ENCODE measurements around the gene BOLA3.
"Not testable (repeated sequence)": the region's sequence is repeated elsewhere in the genome, so short reads cannot be mapped to it uniquely, and the experiment has no call there.

Gene BOLA3

DNA sequence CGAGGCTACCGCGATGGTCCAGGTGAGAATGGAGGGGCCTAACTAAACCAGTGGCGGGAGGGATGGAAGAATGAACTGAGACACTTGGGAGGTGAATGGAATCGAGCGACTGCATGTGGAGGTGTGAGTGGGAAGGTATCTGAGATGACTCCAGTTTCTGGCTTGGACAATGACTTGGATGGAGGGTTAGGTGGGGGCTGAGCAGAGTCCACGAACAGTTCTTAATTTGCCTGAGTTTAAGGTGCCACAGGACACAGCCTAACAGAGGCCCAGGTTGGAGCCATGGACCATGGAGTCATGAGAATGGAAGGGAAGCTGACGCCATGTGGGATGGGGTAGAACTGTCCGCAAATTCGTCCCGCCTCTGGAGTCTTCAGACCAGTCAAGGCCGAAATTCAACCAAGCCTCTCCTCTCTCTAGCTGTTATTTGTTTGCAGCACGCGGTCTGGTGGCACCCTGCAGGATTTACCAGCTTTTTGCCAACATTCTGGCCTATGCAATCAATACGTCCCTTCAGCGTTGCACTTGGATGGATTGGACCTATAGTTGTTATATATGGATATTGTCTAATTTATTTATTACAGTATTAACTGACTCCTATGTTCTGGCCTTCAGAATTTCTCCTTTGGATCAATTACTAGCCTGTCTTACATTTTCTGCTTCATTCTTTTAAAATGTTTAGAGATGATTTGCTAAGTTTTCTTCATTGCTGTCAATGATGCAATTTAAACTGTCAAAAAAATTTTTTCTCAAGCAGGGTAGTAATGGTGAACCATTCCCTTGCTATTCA is 940 bp upstream of the BOLA3 start:
- no peak for DNase-seq

DNA sequence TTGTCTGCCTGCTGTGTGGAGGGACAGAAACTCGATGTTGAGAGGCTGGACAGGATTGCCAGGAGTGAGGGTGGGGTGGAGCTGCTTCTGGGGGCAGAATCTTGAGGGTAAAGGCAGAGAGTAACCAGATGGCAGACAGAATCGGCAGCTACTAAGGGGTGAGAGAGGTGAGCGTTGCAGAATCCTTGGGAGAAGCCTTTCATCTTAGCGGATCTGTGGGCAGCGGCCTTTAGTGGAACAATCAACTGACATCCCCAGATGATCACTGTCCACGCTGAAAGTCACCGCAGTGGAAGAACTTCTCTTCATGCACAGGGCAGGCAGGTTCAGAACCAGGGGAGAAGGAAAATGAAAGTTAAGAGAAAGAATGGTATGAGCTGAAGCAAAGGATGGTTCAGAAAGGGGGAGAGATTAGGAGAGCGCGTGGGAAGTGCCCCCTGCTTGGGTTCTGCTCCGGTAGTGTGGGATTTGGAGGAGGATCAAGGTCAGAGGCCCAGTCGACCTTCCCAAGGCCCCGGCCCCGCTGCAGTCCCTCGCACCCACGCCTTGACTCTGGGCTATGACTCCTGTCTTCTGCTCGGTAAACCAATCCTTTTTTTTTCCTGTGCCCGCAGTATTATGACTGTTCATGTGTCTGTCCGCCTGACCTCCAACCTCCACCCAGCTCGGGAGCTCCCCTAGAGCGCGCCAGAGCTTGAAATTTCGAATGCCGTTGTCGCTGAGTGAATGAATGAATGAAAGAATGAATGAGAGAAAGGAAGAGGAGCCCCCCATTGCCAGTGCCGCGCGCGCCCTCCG is 584 bp downstream of the BOLA3 start:
- DNase-seq, result no peak

GRCh38 chr2:74142340-74142739 is 5.4 kb downstream of the BOLA3 start:
- DNase-seq, result no peak

DNA sequence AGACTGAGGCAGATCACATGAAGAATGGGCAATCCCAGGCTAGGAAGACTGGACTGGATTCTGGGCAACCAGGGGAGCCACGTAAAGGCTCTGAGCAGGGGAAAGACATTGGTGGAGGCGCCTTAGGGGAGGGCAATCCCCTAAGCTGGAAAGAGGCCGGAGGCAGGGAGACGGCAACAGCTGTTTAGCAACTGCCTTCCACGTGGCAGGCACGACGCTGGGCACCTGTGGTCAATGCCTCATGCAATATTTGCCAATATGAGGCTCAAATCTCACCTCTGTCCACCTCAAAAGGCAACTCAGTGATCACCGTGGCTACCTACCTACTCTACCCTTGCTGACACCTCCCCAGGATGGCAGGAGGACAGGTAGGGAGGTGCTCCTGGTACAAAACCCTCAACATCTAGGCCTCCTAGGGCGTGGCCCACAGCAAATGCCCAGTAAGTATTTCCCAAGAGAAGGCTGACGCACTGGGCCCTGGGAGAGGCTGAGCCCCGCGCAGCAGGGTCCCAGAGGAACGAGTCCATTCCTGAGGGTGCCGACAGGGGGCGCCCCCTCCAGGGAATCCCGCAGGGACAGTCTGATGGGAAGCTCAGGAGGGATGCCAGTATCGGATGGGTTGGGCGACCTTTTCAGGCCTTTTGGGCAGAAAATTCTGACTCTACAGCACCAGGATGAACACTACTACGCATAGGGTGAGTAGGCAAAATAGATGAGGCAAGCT is 8.9 kb downstream of the BOLA3 start:
- DNase-seq, result no peak

GRCh38 chr2:74137651-74138599 is 9.8 kb downstream of the BOLA3 start:
- DNase-seq, result no peak

- DNase-seq, result no peak
These were observed 15.8 kb downstream of the BOLA3 start for GRCh38 chr2:74131901-74132300.

DNA sequence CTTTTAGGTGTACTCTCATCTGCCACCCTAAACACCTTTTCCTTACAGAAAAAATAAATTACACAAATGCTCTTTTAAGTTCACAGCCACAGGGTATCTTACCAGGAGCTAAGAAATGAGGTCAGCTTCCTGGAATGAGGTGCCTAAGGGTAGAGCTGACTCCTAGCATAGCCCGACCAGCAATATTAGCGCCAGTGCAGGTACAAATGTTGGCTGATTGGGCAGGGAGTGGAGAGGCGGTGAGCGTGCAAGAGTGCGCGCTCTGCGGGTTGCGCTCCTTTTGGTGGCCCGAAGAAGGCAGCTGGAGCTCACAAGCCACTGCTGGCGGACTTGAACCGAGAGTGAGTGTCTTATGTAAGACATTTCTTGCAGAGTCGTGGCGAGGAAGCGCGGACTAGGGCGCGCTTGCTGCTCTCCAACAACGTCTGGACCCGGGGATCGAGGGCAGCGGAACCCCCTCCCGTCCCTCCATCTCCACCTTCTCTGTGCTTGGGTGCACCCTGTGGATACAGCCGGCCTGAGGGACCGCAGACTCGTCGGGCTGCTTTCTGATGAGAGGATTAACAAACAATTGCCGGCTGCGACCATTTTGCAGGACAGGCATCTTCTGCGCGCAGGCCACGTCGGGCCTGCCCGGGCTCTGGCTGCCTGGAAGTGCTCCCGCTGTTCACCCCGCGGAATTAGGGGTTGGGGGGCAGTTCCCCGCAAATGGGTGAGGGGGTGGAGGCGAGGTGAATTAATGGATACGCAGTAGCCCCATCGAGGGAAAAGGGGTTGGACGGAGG is 17.3 kb downstream of the BOLA3 start:
- DNase-seq, result no peak

DNA sequence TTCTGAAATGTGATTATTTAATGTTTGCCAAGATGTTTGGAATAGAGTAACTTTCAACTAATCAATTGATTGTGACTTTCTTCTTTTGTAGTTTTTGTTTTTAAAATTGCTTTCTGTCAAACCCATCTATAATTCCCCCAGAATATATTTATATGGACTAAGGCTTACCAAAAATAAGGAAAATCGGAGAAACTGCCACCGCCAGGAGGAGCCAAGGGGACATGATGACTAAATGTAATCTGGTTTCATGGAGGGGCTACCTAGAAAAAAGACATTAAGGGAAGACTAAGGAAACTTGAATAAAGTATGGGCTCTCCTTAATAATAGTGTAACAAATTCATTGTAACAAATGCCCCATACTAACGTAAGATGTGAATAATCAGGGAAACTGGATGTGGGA is 19.5 kb downstream of the BOLA3 start:
- DNase-seq, result no peak

- DNase-seq, result not testable (repeated sequence)
These were observed 23.8 kb downstream of the BOLA3 start for GRCh38 chr2:74123955-74124354.

GRCh38 chr2:74121846-74122245 is 25.9 kb downstream of the BOLA3 start:
- not testable (repeated sequence) for DNase-seq

- peak; percentile 82 to 84 for DNase-seq
These were observed 27.5 kb downstream of the BOLA3 start for GRCh38 chr2:74119912-74120825.

DNA sequence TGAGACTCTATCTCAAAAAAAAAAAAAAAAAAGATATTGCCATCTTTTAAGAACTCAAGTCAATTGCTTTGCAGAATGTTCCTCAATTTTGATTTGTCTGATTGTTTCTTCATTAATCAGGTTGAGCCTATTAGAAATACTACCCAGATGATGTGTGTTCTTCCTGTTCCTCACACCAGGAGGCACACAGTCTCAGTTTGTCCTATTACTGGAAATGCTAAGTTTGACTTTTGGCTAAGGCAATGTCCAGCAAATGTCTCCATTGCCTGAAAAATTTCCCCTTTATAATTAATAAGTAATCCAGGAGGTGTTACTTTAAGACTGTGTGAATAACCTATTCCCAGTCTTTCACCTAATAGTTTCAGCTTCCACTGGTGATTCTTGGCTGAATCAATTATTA is 28.4 kb downstream of the BOLA3 start:
- no peak for DNase-seq

DNA sequence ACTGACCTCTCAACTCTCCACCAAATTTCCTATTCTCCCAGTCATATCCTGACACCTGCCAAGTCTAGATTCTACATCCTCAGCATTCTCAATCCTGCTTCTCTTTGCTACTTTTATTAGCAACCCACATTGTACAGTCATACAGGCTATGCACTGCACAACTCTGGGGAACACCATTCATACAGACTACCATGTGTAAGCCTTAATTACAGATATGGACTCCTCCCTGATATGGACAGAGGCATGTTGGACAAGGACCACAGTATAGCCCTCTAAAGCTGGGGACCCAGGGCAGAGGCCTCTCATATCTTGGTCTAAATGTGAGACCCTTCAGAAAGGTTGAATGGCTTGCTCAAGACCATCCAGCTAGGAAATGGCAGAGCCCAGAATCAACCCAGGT is 36.3 kb downstream of the BOLA3 start:
- no peak for DNase-seq

GRCh38 chr2:74110537-74110936 is 37.2 kb downstream of the BOLA3 start:
- no peak for DNase-seq

DNA sequence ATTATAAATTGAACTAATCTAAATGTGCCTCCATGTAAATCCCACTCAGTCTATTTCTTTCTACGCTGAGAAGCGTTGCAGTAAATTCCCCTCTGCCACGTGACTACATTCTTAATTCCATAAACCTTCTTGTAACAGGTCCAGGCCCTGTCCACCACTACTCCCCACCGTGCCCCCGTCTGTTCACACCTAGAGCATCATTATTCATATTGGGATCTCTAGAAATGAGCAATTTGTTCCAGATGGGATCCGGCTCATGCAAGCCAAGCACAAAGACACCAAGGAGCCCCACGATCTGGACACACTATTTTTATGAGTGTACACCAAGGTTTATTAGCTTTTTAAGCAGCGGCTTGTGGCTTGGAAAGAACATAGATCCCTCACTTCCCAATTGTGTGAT is 38.2 kb downstream of the BOLA3 start:
- DNase-seq, result no peak

DNA sequence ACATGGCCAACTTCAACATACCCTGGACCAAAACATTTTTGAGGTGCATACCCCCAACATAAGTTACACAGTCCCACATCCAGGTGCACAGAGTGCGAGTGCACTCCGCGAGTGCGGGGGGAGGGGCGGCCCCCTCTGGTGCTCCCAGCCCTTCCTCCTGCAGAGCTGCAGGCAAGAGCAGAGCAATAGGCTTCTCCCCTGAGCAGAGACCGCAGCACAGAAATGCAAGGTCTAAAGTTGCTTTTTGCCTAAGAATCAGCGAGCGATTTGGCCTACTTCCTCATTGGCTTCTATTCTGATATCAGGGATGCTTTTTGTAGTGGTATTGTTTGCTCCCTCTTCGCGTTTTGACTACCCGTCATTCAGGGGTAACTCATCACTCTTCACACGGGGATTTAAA is 40.6 kb downstream of the BOLA3 start:
- no peak for DNase-seq

GRCh38 chr2:74105413-74105812 is 42.3 kb downstream of the BOLA3 start:
- no peak for DNase-seq

GRCh38 chr2:74104839-74105238 is 42.9 kb downstream of the BOLA3 start:
- no peak for DNase-seq

DNA sequence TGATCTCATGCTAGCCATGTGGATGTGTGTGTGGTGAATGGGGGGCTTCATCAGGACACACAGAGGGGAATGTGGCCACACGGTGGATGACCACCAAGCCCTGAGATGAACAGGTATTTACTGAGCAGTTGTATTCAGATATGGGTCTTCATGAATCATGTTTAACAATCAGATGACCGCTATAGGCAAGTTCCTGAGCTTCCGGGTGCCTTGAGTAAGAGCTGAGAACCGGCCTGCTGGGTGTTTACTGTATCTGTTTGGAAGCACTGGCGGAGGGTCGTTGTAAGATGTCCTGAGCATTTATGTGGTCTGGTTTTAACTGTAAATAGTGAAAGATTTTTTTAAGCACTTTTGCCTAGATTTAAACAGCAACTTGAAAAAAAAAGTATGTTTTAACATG is 43.9 kb downstream of the BOLA3 start:
- DNase-seq, result no peak

GRCh38 chr2:74102516-74102915 is 45.2 kb downstream of the BOLA3 start:
- no peak for DNase-seq
